Lung (tissue), 12 donors: ENCODE measurements around the gene LEF1. TPM values are rescaled to one million over a fixed set of nuclear protein-coding genes. Genes with fewer than 3 reads are reported as not detected.

ENCODE experiments used
- ATAC-seq: fragments of 200-7000 bp; cut with Tn5 transposase; one replicate; pipeline ENCODE4 v1.9.1; 2020; ENCODE audit warnings: moderate number of reproducible peaks; ENCODE audit not compliant: insufficient read depth, low FRiP score
- DNase-seq, 3 donors: peaks; one replicate each; pipeline ENCODE4 v3.0.0-alpha.2; 2013 to 2017
- H3K27ac ChIP-seq, 2 donors: one replicate each; pipeline ENCODE4 v1.5.1; 2013; ENCODE audit warnings: mild to moderate bottlenecking in 2 of 2, moderate library complexity in 2 of 2, control low read depth in 1 of 2, inconsistent platforms in 1 of 2, low read depth in 1 of 2, low read length in 1 of 2
- H3K27me3 ChIP-seq, 3 donors: one replicate each; pipeline ENCODE4 v1.5.1; 2013; ENCODE audit warnings: low read length in 2 of 3; ENCODE audit not compliant: control insufficient read depth in 3 of 3, insufficient read depth in 3 of 3
- H3K36me3 ChIP-seq, 4 donors: one replicate each; pipeline ENCODE4 v1.5.1; 2013; ENCODE audit warnings: low read length in 4 of 4, mild to moderate bottlenecking in 1 of 4, moderate library complexity in 1 of 4; ENCODE audit not compliant: control insufficient read depth in 4 of 4, insufficient read depth in 4 of 4
- H3K4me1 ChIP-seq, 5 donors: one replicate each; pipeline ENCODE4 v1.5.1; 2013; ENCODE audit warnings: low read length in 5 of 5, mild to moderate bottlenecking in 2 of 5, moderate library complexity in 1 of 5; ENCODE audit not compliant: control insufficient read depth in 5 of 5, insufficient read depth in 5 of 5
- H3K4me3 ChIP-seq: one replicate; pipeline ENCODE4 v1.5.1; 2013; ENCODE audit warnings: mild to moderate bottlenecking, control low read depth, moderate library complexity
- H3K9ac ChIP-seq, 2 donors: one replicate each; pipeline ENCODE4 v1.5.1; 2013; ENCODE audit warnings: low read length in 2 of 2, control low read depth in 1 of 2; ENCODE audit not compliant: insufficient read depth in 1 of 2
- H3K9me3 ChIP-seq, 4 donors: one replicate each; pipeline ENCODE4 v1.5.1; 2013; ENCODE audit warnings: low read length in 3 of 4, mild to moderate bottlenecking in 1 of 4, moderate library complexity in 1 of 4; ENCODE audit not compliant: control insufficient read depth in 4 of 4, insufficient read depth in 3 of 4
- CTCF ChIP-seq: IDR thresholded peaks from 2 replicates; pipeline ENCODE4 v1.5.1; 2012; ENCODE audit warnings: mild to moderate bottlenecking; ENCODE audit errors: control extremely low read depth, extremely low read depth
- WGBS, 2 donors: extraction: QIAGEN DNeasy Blood & Tissue Kit; methylation state at CpG; one replicate each; pipeline ENCODE4 v1.1.7; 2013; 5-methylcytosine and 5-hydroxymethylcytosine counted together
- polyA plus RNA-seq, 2 donors: library from polyadenylated mRNA; stranded (reverse); fragments of 200-250 nt; gene quantifications; one replicate each; pipeline ENCODE4 v1.2.1, GENCODE V29; 2013
- total RNA-seq, 2 donors: library from RNA; depleted of rRNA in 1 of 2; stranded (reverse); fragments of >200 nt in 1 of 2; gene quantifications; one replicate each; pipeline ENCODE4 v1.2.1, GENCODE V29; 2014 to 2021
- donor health status: control.
- donor health status: control.
- donor health status: Bipolar disorder and iron deficiency.
- donor health status: healthy.
- donor health status: DM: yes; HTN: yes; CAD: no.

LEF1 gene
- total and polyA plus RNA-seq, 4 donors = 2.7 to 25.4 (median 4.0) TPM

- Histone ChIP-seq H3K9ac (no peak overlapping the region), H3K4me1 (no peaks in the 10 kb centered on the region), H3K27me3 (no peaks in the 10 kb centered on the region), H3K9me3 (no peaks in the 10 kb centered on the region), H3K36me3 (no peaks in the 10 kb centered on the region), H3K27ac (no peak overlapping the region), H3K4me3 (no peak overlapping the region)
- WGBS, 2 donors = 85 to 93% methylated on average over 3 of the region's 3 CpGs
- DNase-seq (no peak), ATAC-seq (no peak)
- no peak for TF ChIP-seq CTCF
Observed at GRCh38 chr4:108192056-108192455, 23.3 kb upstream of the LEF1 start.

GRCh38 chr4:108191269-108191914 is 22.7 kb upstream of the LEF1 start:
- no peak for DNase-seq
- Histone ChIP-seq H3K27me3 (no peaks in the 10 kb centered on the region), H3K4me1 (no peaks in the 10 kb centered on the region), H3K36me3 (no peaks in the 10 kb centered on the region), H3K9me3 (no peaks in the 10 kb centered on the region), H3K4me3 (no peak overlapping the region), H3K27ac (no peak overlapping the region), H3K9ac (no peak overlapping the region)
- ATAC-seq = no peak
- WGBS, 2 donors = 93 to 95% methylated on average over 4 of the region's 4 CpGs
- TF ChIP-seq CTCF = no peak

GRCh38 chr4:108188770-108189169 is 20.0 kb upstream of the LEF1 start:
- peaks cover 0 to 2% (median 0%) of the 10 kb centered on the region in 5 donors for H3K4me1 ChIP-seq
- peak in 1 of 3 donors; percentile 32 for DNase-seq
- no peak for TF ChIP-seq CTCF
- no peak overlapping the region for H3K27ac ChIP-seq
- no peaks in the 10 kb centered on the region for H3K9me3 ChIP-seq
- no peak overlapping the region for H3K4me3 ChIP-seq
- no peak overlapping the region for H3K9ac ChIP-seq
- WGBS, 2 donors = 60 to 77% methylated on average over 2 of the region's 2 CpGs
- no peak for ATAC-seq
- no peaks in the 10 kb centered on the region for H3K27me3 ChIP-seq
- no peaks in the 10 kb centered on the region for H3K36me3 ChIP-seq

GRCh38 chr4:108185252-108185651 is 16.5 kb upstream of the LEF1 start:
- no peak overlapping the region for H3K9ac ChIP-seq
- no peaks in the 10 kb centered on the region for H3K9me3 ChIP-seq
- WGBS, 2 donors = 87 to 94% methylated on average over 3 of the region's 3 CpGs
- DNase-seq (no peak), ATAC-seq (no peak)
- H3K4me3 ChIP-seq = no peak overlapping the region
- H3K27me3 ChIP-seq = no peaks in the 10 kb centered on the region
- no peak overlapping the region for H3K27ac ChIP-seq
- H3K4me1 ChIP-seq = peaks cover 0 to 8% (median 0%) of the 10 kb centered on the region in 5 donors
- no peaks in the 10 kb centered on the region for H3K36me3 ChIP-seq
- no peak for TF ChIP-seq CTCF
